Neural progenitor cell (in vitro differentiated cells): ENCODE results near the gene CYFIP1.

ENCODE experiments used
- EZH2phosphoT487 ChIP-seq: fragments of 200-600 bp; sonication (generic); IDR thresholded peaks from 2 replicates; pipeline ENCODE4 v1.6.1; 2017; ENCODE audit warnings: antibody characterized with exemption
- TF ChIP-seq, protein P1 (sequence below): fragments of 200-600 bp; sonication (generic); IDR thresholded peaks from 2 replicates; pipeline ENCODE4 v1.5.1; 2017; ENCODE audit warnings: antibody characterized with exemption, mild to moderate bottlenecking

GRCh38 chr15:22961762-22962161 is 18.4 kb downstream of the CYFIP1 start:
- TF ChIP-seq, protein P1, sequence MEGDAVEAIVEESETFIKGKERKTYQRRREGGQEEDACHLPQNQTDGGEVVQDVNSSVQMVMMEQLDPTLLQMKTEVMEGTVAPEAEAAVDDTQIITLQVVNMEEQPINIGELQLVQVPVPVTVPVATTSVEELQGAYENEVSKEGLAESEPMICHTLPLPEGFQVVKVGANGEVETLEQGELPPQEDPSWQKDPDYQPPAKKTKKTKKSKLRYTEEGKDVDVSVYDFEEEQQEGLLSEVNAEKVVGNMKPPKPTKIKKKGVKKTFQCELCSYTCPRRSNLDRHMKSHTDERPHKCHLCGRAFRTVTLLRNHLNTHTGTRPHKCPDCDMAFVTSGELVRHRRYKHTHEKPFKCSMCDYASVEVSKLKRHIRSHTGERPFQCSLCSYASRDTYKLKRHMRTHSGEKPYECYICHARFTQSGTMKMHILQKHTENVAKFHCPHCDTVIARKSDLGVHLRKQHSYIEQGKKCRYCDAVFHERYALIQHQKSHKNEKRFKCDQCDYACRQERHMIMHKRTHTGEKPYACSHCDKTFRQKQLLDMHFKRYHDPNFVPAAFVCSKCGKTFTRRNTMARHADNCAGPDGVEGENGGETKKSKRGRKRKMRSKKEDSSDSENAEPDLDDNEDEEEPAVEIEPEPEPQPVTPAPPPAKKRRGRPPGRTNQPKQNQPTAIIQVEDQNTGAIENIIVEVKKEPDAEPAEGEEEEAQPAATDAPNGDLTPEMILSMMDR, result no peak
- TF ChIP-seq EZH2phosphoT487, result no peak
